ENCODE data around the gene MOV10L1.

MOV10L1 gene

GRCh38 chr22:50115693-50116092 is 25.9 kb downstream of the MOV10L1 start:
- Histone ChIP-seq H2AFZ (ENCODE audit: low read length) (no peak overlapping the region), H3K27ac (ENCODE audit: low read depth, low read length, poor library complexity, severe bottlenecking) (no peak overlapping the region), H3K9ac (ENCODE audit: low read length) (no peak overlapping the region), H4K20me1 (ENCODE audit: insufficient read depth, low read length) (no peaks in the 10 kb centered on the region), H3F3A (ENCODE audit: insufficient read depth, low read length) (no peaks in the 10 kb centered on the region), H3K4me1 (ENCODE audit: insufficient read depth, low read length, severe bottlenecking) (peaks cover 43% of the 10 kb centered on the region), H3K9me3 (ENCODE audit: low read length) (no peaks in the 10 kb centered on the region), H3K9me2 (ENCODE audit: low read depth, low read length) (no peaks in the 10 kb centered on the region), H3K4me2 (ENCODE audit: low read length) (no peak overlapping the region), H3K4me3 (ENCODE audit: low read depth, low read length, poor library complexity, severe bottlenecking) (no peak overlapping the region), H3K27me3 (ENCODE audit: insufficient read depth, low read length) (no peaks in the 10 kb centered on the region), H3K36me3 (ENCODE audit: insufficient read depth, low read length) (no peaks in the 10 kb centered on the region), H3K79me2 (ENCODE audit: insufficient read depth, low read length) (no peaks in the 10 kb centered on the region)
- TF ChIP-seq CTCF (IDR thresholded peaks at IDR 0.05; ENCODE audit: low read length) = no peak
- no peak for TF ChIP-seq EZH2 (IDR thresholded peaks at IDR 0.05; ENCODE audit: borderline replicate concordance, low read length)

GRCh38 chr22:50117168-50117762 is 27.5 kb downstream of the MOV10L1 start:
- H2AFZ ChIP-seq (ENCODE audit: low read length) = no peak overlapping the region

DNA sequence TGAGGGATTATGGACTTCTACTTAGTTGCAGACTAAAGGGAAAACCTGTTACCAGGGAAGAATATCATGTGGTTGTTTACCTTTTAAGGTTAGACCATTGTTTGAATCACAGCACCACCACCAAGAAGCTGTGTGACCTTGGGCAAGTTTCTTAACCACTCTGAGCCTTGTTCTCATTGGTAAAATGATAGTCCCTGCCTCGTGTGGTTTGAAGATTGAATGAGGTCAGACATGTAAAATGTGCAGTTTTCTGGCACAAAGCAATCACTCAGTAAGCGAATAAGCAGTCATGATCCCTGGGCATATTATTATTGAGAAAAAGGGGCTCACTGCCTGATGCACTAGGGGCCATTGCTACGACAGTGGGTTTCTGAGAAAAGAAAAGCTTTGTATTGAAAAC is 28.3 kb downstream of the MOV10L1 start:
- Histone ChIP-seq H3K9me3 (ENCODE audit: low read length) (no peaks in the 10 kb centered on the region; the same call in 1 of the 2 replicates), H3K36me3 (ENCODE audit: insufficient read depth, low read length) (no peaks in the 10 kb centered on the region), H3K27me3 (ENCODE audit: insufficient read depth, low read length) (no peaks in the 10 kb centered on the region), H4K20me1 (ENCODE audit: insufficient read depth, low read length) (no peaks in the 10 kb centered on the region), H3K4me2 (ENCODE audit: low read length) (no peak overlapping the region), H3K9me2 (ENCODE audit: low read depth, low read length) (no peaks in the 10 kb centered on the region), H3F3A (ENCODE audit: insufficient read depth, low read length) (no peaks in the 10 kb centered on the region), H3K4me1 (ENCODE audit: insufficient read depth, low read length, severe bottlenecking) (peaks cover 18% of the 10 kb centered on the region), H3K9ac (ENCODE audit: low read length) (no peak overlapping the region), H3K79me2 (ENCODE audit: insufficient read depth, low read length) (no peaks in the 10 kb centered on the region), H3K27ac (ENCODE audit: low read depth, low read length, poor library complexity, severe bottlenecking) (no peak overlapping the region), H3K4me3 (ENCODE audit: low read depth, low read length, poor library complexity, severe bottlenecking) (no peak overlapping the region), H2AFZ (ENCODE audit: low read length) (no peak overlapping the region)
- TF ChIP-seq EZH2 (IDR thresholded peaks at IDR 0.05; ENCODE audit: borderline replicate concordance, low read length) = no peak
- no peak for TF ChIP-seq CTCF (IDR thresholded peaks at IDR 0.05; ENCODE audit: low read length)

More at GRCh38 chr22:50117168-50117762, 27.5 kb downstream of the MOV10L1 start:
- Histone ChIP-seq H3K9me3 (ENCODE audit: low read length) (no peaks in the 10 kb centered on the region), H3K9ac (ENCODE audit: low read length) (no peak overlapping the region), H3F3A (ENCODE audit: insufficient read depth, low read length) (no peaks in the 10 kb centered on the region), H3K4me2 (ENCODE audit: low read length) (no peak overlapping the region), H4K20me1 (ENCODE audit: insufficient read depth, low read length) (no peaks in the 10 kb centered on the region), H3K9me2 (ENCODE audit: low read depth, low read length) (no peaks in the 10 kb centered on the region), H3K4me3 (ENCODE audit: low read depth, low read length, poor library complexity, severe bottlenecking) (no peak overlapping the region), H3K36me3 (ENCODE audit: insufficient read depth, low read length) (no peaks in the 10 kb centered on the region), H3K79me2 (ENCODE audit: insufficient read depth, low read length) (no peaks in the 10 kb centered on the region), H3K27me3 (ENCODE audit: insufficient read depth, low read length) (no peaks in the 10 kb centered on the region), H3K27ac (ENCODE audit: low read depth, low read length, poor library complexity, severe bottlenecking) (no peak overlapping the region), H3K4me1 (ENCODE audit: insufficient read depth, low read length, severe bottlenecking) (peaks cover 27% of the 10 kb centered on the region)
- TF ChIP-seq EZH2 (IDR thresholded peaks at IDR 0.05; ENCODE audit: borderline replicate concordance, low read length) = no peak
- TF ChIP-seq CTCF (IDR thresholded peaks at IDR 0.05; ENCODE audit: low read length) = no peak
